Loucy (cell line): ENCODE data around the gene GAL3ST3.
"Not testable (repeated sequence)": the region's sequence is repeated elsewhere in the genome, so short reads cannot be mapped to it uniquely, and the experiment has no call there.

Source experiments
- H2AFZ ChIP-seq: fragments of 200-600 bp; sonication (generic); 2 replicates; pipeline ENCODE4 v1.6.0; 2016; ENCODE audit warnings: antibody characterized with exemption, mild to moderate bottlenecking, low read length, moderate library complexity
- H3F3A ChIP-seq: fragments of 200-600 bp; 2 replicates; pipeline ENCODE4 v1.6.0; 2016; ENCODE audit warnings: antibody characterized with exemption, low read depth, mild to moderate bottlenecking
- H3K27me3 ChIP-seq: fragments of 200-600 bp; sonication (generic); 2 replicates; pipeline ENCODE4 v1.6.1; 2014; ENCODE audit warnings: low read length, mild to moderate bottlenecking; ENCODE audit not compliant: insufficient read depth, poor library complexity, severe bottlenecking
- H3K36me3 ChIP-seq: fragments of 200-600 bp; sonication (generic); 2 replicates; pipeline ENCODE4 v1.6.1; 2016; ENCODE audit warnings: low read length; ENCODE audit not compliant: insufficient read depth
- H3K4me1 ChIP-seq: fragments of 200-600 bp; sonication (generic); 2 replicates; pipeline ENCODE4 v1.5.1; 2014; ENCODE audit warnings: low read length, mild to moderate bottlenecking; ENCODE audit not compliant: insufficient read depth, poor library complexity, severe bottlenecking
- H3K4me2 ChIP-seq: fragments of 200-600 bp; sonication (generic); 2 replicates; pipeline ENCODE4 v1.6.0; 2014; ENCODE audit warnings: antibody characterized with exemption, low read length, low read depth, mild to moderate bottlenecking; ENCODE audit not compliant: poor library complexity, severe bottlenecking
- H3K4me3 ChIP-seq: fragments of 200-600 bp; sonication (generic); 2 replicates; pipeline ENCODE4 v1.5.1; 2014; ENCODE audit warnings: low read length, mild to moderate bottlenecking, mixed read lengths; ENCODE audit not compliant: poor library complexity, severe bottlenecking
- H3K79me2 ChIP-seq: fragments of 200-600 bp; sonication (generic); 2 replicates; pipeline ENCODE4 v1.6.1; 2014; ENCODE audit warnings: low read length; ENCODE audit not compliant: insufficient read depth
- H3K9ac ChIP-seq: fragments of 200-600 bp; sonication (generic); 2 replicates; pipeline ENCODE4 v1.6.0; 2014; ENCODE audit warnings: mild to moderate bottlenecking, low read depth, low read length, moderate library complexity; ENCODE audit not compliant: poor library complexity, severe bottlenecking
- H3K9me2 ChIP-seq: fragments of 200-600 bp; sonication (generic); replicated peaks from 2 replicates; pipeline ENCODE4 v1.6.1; 2016; ENCODE audit warnings: low read depth, low read length, mixed read lengths
- H3K9me3 ChIP-seq: fragments of 200-600 bp; sonication (generic); 2 replicates; pipeline ENCODE4 v1.6.1; 2014; ENCODE audit warnings: mild to moderate bottlenecking, antibody characterized with exemption, low read length, low read depth; ENCODE audit not compliant: insufficient read depth
- H4K20me1 ChIP-seq: fragments of 200-600 bp; sonication (generic); 2 replicates; pipeline ENCODE4 v1.6.0; 2014; ENCODE audit warnings: antibody characterized with exemption, low read length, mild to moderate bottlenecking; ENCODE audit not compliant: insufficient read depth, poor library complexity, severe bottlenecking
- EZH2phosphoT487 ChIP-seq: fragments of 200-600 bp; IDR thresholded peaks from 2 replicates; pipeline ENCODE4 v1.6.1; 2018; ENCODE audit warnings: antibody characterized with exemption, mild to moderate bottlenecking, moderate library complexity, borderline replicate concordance
- TF ChIP-seq, protein P1 (sequence below): fragments of 200-600 bp; sonication (generic); conservative IDR thresholded peaks from 2 replicates; pipeline ENCODE4 v1.5.1; 2014; ENCODE audit warnings: mild to moderate bottlenecking, antibody characterized with exemption, low read length

Gene GAL3ST3

DNA sequence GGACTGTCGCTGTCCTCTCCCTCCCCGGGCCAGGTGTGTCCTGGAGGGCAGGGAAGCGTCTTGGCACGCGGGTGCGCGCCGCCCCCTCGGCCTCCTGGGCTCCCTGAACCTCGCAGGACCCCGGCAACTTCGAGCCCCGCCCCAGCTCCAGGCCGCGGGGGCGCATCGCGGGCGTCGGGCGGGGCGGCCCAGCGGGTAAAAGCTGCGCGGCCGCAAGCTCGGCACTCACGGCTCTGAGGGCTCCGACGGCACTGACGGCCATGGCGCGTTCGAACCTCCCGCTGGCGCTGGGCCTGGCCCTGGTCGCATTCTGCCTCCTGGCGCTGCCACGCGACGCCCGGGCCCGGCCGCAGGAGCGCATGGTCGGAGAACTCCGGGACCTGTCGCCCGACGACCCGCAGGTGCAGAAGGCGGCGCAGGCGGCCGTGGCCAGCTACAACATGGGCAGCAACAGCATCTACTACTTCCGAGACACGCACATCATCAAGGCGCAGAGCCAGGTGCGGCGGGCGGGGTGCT, 37.1 kb downstream of the GAL3ST3 start, which contains the start of gene CST6:
TSS of gene CST6 (plus strand) at position 224 of the 519 bp plus-strand sequence. CDS start at position 261, 37 bp downstream.
- Histone ChIP-seq H3K36me3 (no peaks in the 10 kb centered on the region), H3F3A (no peaks in the 10 kb centered on the region), H4K20me1 (no peaks in the 10 kb centered on the region), H3K79me2 (no peaks in the 10 kb centered on the region), H3K4me1 (peaks cover 11% of the 10 kb centered on the region), H3K4me3 (no peak within 1 kb of the TSS), H3K9ac (no peak within 1 kb of the TSS), H2AFZ (no peak within 1 kb of the TSS), H3K9me2 (no peaks in the 10 kb centered on the region), H3K27me3 (no peaks in the 10 kb centered on the region), H3K9me3 (no peaks in the 10 kb centered on the region), H3K4me2 (no peak within 1 kb of the TSS)
- TF ChIP-seq, protein P1, sequence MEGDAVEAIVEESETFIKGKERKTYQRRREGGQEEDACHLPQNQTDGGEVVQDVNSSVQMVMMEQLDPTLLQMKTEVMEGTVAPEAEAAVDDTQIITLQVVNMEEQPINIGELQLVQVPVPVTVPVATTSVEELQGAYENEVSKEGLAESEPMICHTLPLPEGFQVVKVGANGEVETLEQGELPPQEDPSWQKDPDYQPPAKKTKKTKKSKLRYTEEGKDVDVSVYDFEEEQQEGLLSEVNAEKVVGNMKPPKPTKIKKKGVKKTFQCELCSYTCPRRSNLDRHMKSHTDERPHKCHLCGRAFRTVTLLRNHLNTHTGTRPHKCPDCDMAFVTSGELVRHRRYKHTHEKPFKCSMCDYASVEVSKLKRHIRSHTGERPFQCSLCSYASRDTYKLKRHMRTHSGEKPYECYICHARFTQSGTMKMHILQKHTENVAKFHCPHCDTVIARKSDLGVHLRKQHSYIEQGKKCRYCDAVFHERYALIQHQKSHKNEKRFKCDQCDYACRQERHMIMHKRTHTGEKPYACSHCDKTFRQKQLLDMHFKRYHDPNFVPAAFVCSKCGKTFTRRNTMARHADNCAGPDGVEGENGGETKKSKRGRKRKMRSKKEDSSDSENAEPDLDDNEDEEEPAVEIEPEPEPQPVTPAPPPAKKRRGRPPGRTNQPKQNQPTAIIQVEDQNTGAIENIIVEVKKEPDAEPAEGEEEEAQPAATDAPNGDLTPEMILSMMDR, result no peak
- no peak for TF ChIP-seq EZH2phosphoT487

DNA sequence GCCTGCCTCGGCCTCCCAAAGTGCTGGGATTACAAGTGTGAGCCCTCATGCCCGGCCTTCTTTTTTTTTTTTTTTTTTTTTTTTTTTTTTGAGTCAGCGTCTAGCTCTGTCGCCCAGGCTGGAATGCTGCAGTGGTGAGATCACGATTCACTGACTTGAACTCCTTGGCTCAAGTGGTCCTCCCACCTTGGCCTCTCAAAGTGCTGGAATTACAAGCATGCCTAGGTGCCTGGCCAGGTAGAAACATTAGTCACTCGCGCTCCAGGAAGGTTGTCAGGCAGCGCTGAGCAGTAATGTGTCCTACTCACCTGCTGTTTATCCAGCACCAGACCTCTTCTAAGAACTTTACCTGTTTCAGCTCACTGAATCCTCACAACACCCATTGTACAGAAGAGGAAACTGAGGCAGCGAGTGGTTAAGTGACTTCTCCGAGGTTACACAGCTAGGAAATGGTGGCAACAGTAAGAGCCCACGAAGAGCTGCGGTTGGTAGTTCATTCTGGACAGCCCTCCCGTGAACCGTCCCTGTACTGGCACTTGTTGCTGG, 37.6 kb downstream of the GAL3ST3 start:
- Histone ChIP-seq H3K9me3 (no peaks in the 10 kb centered on the region), H3K9me2 (no peaks in the 10 kb centered on the region), H3K36me3 (no peaks in the 10 kb centered on the region), H2AFZ (no peak overlapping the region), H3K4me3 (no peak overlapping the region), H3F3A (no peaks in the 10 kb centered on the region), H4K20me1 (no peaks in the 10 kb centered on the region), H3K4me1 (peaks cover 12% of the 10 kb centered on the region), H3K9ac (no peak overlapping the region), H3K27me3 (no peaks in the 10 kb centered on the region), H3K4me2 (no peak overlapping the region), H3K79me2 (no peaks in the 10 kb centered on the region)
- TF ChIP-seq EZH2phosphoT487, result no peak
- TF ChIP-seq, protein P1, result no peak

- H4K20me1 ChIP-seq, H3K4me2 ChIP-seq: not testable (repeated sequence)
Measured at GRCh38 chr11:66010036-66010435, 38.9 kb downstream of the GAL3ST3 start.

More at GRCh38 chr11:66010036-66010435, 38.9 kb downstream of the GAL3ST3 start:
- H3K9me3 ChIP-seq, H3K27me3 ChIP-seq, H3K9me2 ChIP-seq, H3K79me2 ChIP-seq, H3F3A ChIP-seq, H3K36me3 ChIP-seq, H3K9ac ChIP-seq, H2AFZ ChIP-seq, H3K4me3 ChIP-seq: not testable (repeated sequence)
- peaks cover 12% of the 10 kb centered on the region for H3K4me1 ChIP-seq
